Measurements from ENCODE around the gene TCEAL9. TPM values are rescaled to one million over a fixed set of nuclear protein-coding genes. Genes with fewer than 3 reads are reported as not detected.
A peak's percentile ranks its signal among the peaks of the same experiment; 100 is the strongest.

Gene TCEAL9
- total RNA-seq, 4 donors from 2014 or later = 24.3 to 37.7 (median 27.5) TPM

- no peak for TF ChIP-seq POLR2A (IDR thresholded peaks at IDR 0.05)
- TF ChIP-seq CTCF (IDR thresholded peaks at IDR 0.05) = no peak
- no peak overlapping the region for H3K4me3 ChIP-seq (ENCODE audit: low read depth, poor library complexity, severe bottlenecking)
- intact Hi-C loops (cut with DNase I; ENCODE audit: low total_unique reads) = no loop called here
- DNase-seq (ENCODE audit: low spot score in 2 of 2) = no peak
- 18 to 34% methylated on average over 21 of the region's 21 CpGs for WGBS, 2 donors
These were observed 25.5 kb upstream of the TCEAL9 start for GRCh38 chrX:103330681-103331288.

- DNase-seq (ENCODE audit: low spot score in 2 of 2) = no peak
- 53 to 73% methylated on average over 2 to 3 of the region's 3 CpGs for WGBS, 2 donors
- TF ChIP-seq CTCF (IDR thresholded peaks at IDR 0.05) (no peak), POLR2A (IDR thresholded peaks at IDR 0.05) (no peak)
- H3K4me3 ChIP-seq (ENCODE audit: low read depth, poor library complexity, severe bottlenecking) = no peak overlapping the region
- intact Hi-C loops (cut with DNase I; ENCODE audit: low total_unique reads) = no loop called here
These were observed 17.6 kb upstream of the TCEAL9 start for GRCh38 chrX:103338663-103339062.

GRCh38 chrX:103343105-103343504, 13.2 kb upstream of the TCEAL9 start:
- 7 to 27% methylated on average over 2 of the region's 2 CpGs for WGBS, 2 donors
- H3K4me3 ChIP-seq (ENCODE audit: low read depth, poor library complexity, severe bottlenecking) = no peak overlapping the region
- peak in 1 of 2 donors; percentile 21 for DNase-seq (ENCODE audit: low spot score in 2 of 2)
- intact Hi-C loops (cut with DNase I; ENCODE audit: low total_unique reads) = no loop called here
- no peak for TF ChIP-seq POLR2A (IDR thresholded peaks at IDR 0.05)
- no peak for TF ChIP-seq CTCF (IDR thresholded peaks at IDR 0.05)

- TF ChIP-seq CTCF (IDR thresholded peaks at IDR 0.05) (no peak), POLR2A (IDR thresholded peaks at IDR 0.05) (no peak)
- DNase-seq (ENCODE audit: low spot score in 2 of 2) = no peak
- WGBS, 2 donors = 68 to 78% methylated on average over 2 of the region's 2 CpGs
- H3K4me3 ChIP-seq (ENCODE audit: low read depth, poor library complexity, severe bottlenecking) = no peak overlapping the region
- intact Hi-C loops (cut with DNase I; ENCODE audit: low total_unique reads) = no loop called here
These were observed 11.7 kb upstream of the TCEAL9 start for GRCh38 chrX:103344606-103345005.

- H3K4me3 ChIP-seq (ENCODE audit: low read depth, poor library complexity, severe bottlenecking) = no peak overlapping the region
- intact Hi-C loops (cut with DNase I; ENCODE audit: low total_unique reads) = no loop called here
- DNase-seq (ENCODE audit: low spot score in 2 of 2) = no peak
- 60 to 70% methylated on average over 25 to 29 of the region's 29 CpGs for WGBS, 2 donors
- no peak for TF ChIP-seq CTCF (IDR thresholded peaks at IDR 0.05)
These were observed 8.5 kb upstream of the TCEAL9 start for GRCh38 chrX:103347682-103348397.
